ENCODE results near the gene STPG1.

- TF ChIP-seq CTCF (IDR thresholded peaks at IDR 0.05), result no peak
- no peak for TF ChIP-seq EP300 (IDR thresholded peaks at IDR 0.05)
Observed at GRCh38 chr1:24424990-24425389, 11.4 kb upstream of the STPG1 start.

All from upper lobe of left lung (tissue), 4 donors.